IMR-90 (cell line): Measurements from ENCODE around the gene ADGRL1. TPM values are rescaled to one million over a fixed set of nuclear protein-coding genes. Genes with fewer than 3 reads are reported as not detected.

Experiments
- ATAC-seq: fragments of 200-7000 bp; cut with Tn5 transposase; 2 replicates; pipeline ENCODE4 v1.9.1; 2020; ENCODE audit warnings: low read depth, mild to moderate bottlenecking, moderate library complexity
- BruUV-seq: library from RNA; stranded (reverse); fragments of 400-500 nt; replicated peaks from 2 replicates; lab custom pipeline; 2021; lab: Mats Ljungman, UMichigan
- CTCF ChIA-PET: fragments of 300-600 bp; formaldehyde crosslinking; extraction: SDS; loops from one replicate; lab custom pipeline; 2021; ENCODE audit warnings: antibody characterized with exemption; lab: Yijun Ruan, JAX
- POLR2A ChIA-PET: fragments of 300-600 bp; sonication (Branson Sonifier 250); formaldehyde crosslinking; loops from one replicate; lab custom pipeline; 2022; ENCODE audit warnings: antibody characterized with exemption; ENCODE audit not compliant: unreplicated experiment; lab: Charles Lee
- DNase-seq: peaks from one replicate; pipeline ENCODE4 v3.0.0; 2013
- H2AFZ ChIP-seq: replicated peaks from 2 replicates; pipeline ENCODE3; 2013; ENCODE audit warnings: low read length, mild to moderate bottlenecking; ENCODE audit not compliant: poor library complexity
- H2AK5ac ChIP-seq: 2 replicates; pipeline ENCODE4 v1.6.1; 2013; ENCODE audit warnings: low read depth, low read length, inconsistent platforms
- H2AK9ac ChIP-seq: replicated peaks from 2 replicates; pipeline ENCODE3; 2013; ENCODE audit warnings: mild to moderate bottlenecking, low read depth, low read length, moderate library complexity; ENCODE audit not compliant: poor library complexity
- H2BK120ac ChIP-seq: 2 replicates; pipeline ENCODE4 v1.6.1; 2013; ENCODE audit warnings: low read depth, low read length, inconsistent platforms
- H2BK15ac ChIP-seq: 3 replicates; pipeline ENCODE4 v1.6.1; 2013; ENCODE audit warnings: low read depth, low read length, inconsistent platforms
- H2BK20ac ChIP-seq: 2 replicates; pipeline ENCODE4 v1.6.1; 2013; ENCODE audit warnings: low read depth, mild to moderate bottlenecking, inconsistent platforms, low read length, moderate library complexity
- H2BK5ac ChIP-seq: 2 replicates; pipeline ENCODE4 v1.6.1; 2013; ENCODE audit warnings: mild to moderate bottlenecking, low read depth, low read length, inconsistent platforms; ENCODE audit not compliant: poor library complexity, severe bottlenecking
- H3K14ac ChIP-seq: replicated peaks from 2 replicates; pipeline ENCODE4 v1.6.1; 2013; ENCODE audit warnings: low read depth, low read length, inconsistent platforms
- H3K18ac ChIP-seq: 2 replicates; pipeline ENCODE4 v1.6.1; 2013; ENCODE audit warnings: low read depth, low read length, control low read depth
- H3K23ac ChIP-seq: 2 replicates; pipeline ENCODE4 v1.6.1; 2013; ENCODE audit warnings: low read depth, low read length, inconsistent platforms
- H3K27ac ChIP-seq: 2 replicates; pipeline ENCODE4 v1.5.1; 2013; ENCODE audit warnings: mild to moderate bottlenecking, control low read depth, low read length; ENCODE audit not compliant: insufficient read depth
- H3K27me3 ChIP-seq: 2 replicates; pipeline ENCODE4 v1.6.1; 2013; ENCODE audit warnings: low read length; ENCODE audit not compliant: control insufficient read depth, insufficient read depth
- H3K36me3 ChIP-seq: 2 replicates; pipeline ENCODE4 v1.6.1; 2013; ENCODE audit warnings: low read length, mixed read lengths; ENCODE audit not compliant: control insufficient read depth, insufficient read depth
- H3K4ac ChIP-seq: 2 replicates; pipeline ENCODE4 v1.6.1; 2013; ENCODE audit warnings: low read depth, low read length, inconsistent platforms
- H3K4me1 ChIP-seq: 2 replicates; pipeline ENCODE4 v1.6.1; 2013; ENCODE audit warnings: low read length, mixed read lengths; ENCODE audit not compliant: control insufficient read depth, insufficient read depth
- H3K4me2 ChIP-seq: 2 replicates; pipeline ENCODE4 v1.6.1; 2013; ENCODE audit warnings: low read depth, mild to moderate bottlenecking, control low read depth, low read length, moderate library complexity
- H3K4me3 ChIP-seq: 2 replicates; pipeline ENCODE4 v1.5.1; 2013; ENCODE audit warnings: low read depth, mild to moderate bottlenecking, control low read depth, low read length, moderate library complexity; ENCODE audit not compliant: insufficient read depth
- H3K56ac ChIP-seq: 2 replicates; pipeline ENCODE4 v1.6.1; 2013; ENCODE audit warnings: low read length, inconsistent platforms; ENCODE audit not compliant: insufficient read depth; ENCODE audit errors: extremely low read depth
- H3K79me1 ChIP-seq, 2 experiments: 2 replicates each; pipeline ENCODE4 v1.6.1; 2013; ENCODE audit warnings: low read length in 2 of 2, inconsistent platforms in 1 of 2, low read depth in 1 of 2
- H3K9ac ChIP-seq: 2 replicates; pipeline ENCODE4 v1.6.1; 2013; ENCODE audit warnings: low read depth, low read length, control low read depth
- H3K9me1 ChIP-seq: 2 replicates; pipeline ENCODE4 v1.6.1; 2013; ENCODE audit warnings: low read length, inconsistent platforms; ENCODE audit not compliant: insufficient read depth
- H3K9me3 ChIP-seq: 2 replicates; pipeline ENCODE4 v1.6.1; 2013; ENCODE audit warnings: low read length; ENCODE audit not compliant: control insufficient read depth, insufficient read depth
- H4K20me1 ChIP-seq: 2 replicates; pipeline ENCODE4 v1.6.1; 2013; ENCODE audit warnings: low read length, inconsistent platforms; ENCODE audit not compliant: insufficient read depth
- H4K5ac ChIP-seq: 2 replicates; pipeline ENCODE4 v1.6.1; 2013; ENCODE audit warnings: mild to moderate bottlenecking, low read depth, low read length, control low read depth
- H4K8ac ChIP-seq, 2 experiments: 2 replicates each; pipeline ENCODE4 v1.6.1; 2013; ENCODE audit warnings: low read depth in 2 of 2, low read length in 2 of 2, control low read depth in 1 of 2, inconsistent platforms in 1 of 2
- H4K91ac ChIP-seq: 2 replicates; pipeline ENCODE4 v1.6.1; 2013; ENCODE audit warnings: low read depth, low read length, inconsistent platforms; ENCODE audit not compliant: insufficient read depth
- BHLHE40 ChIP-seq: fragments of 150-350 bp; IDR thresholded peaks from 2 replicates; pipeline ENCODE4 v1.6.1; 2016; ENCODE audit warnings: mild to moderate bottlenecking, low read depth, low read length
- FOS ChIP-seq: fragments of 150-350 bp; IDR thresholded peaks from 2 replicates; pipeline ENCODE4 v1.6.1; 2016; ENCODE audit warnings: low read depth, low read length
- MAFK ChIP-seq: IDR thresholded peaks from 2 replicates; pipeline ENCODE4 v1.6.1; 2012; ENCODE audit warnings: low read depth, low read length, improper control_type of control experiment
- MAZ ChIP-seq: IDR thresholded peaks from 2 replicates; pipeline ENCODE4 v1.6.1; 2012; ENCODE audit warnings: low read depth, mild to moderate bottlenecking, low read length, improper control_type of control experiment, moderate library complexity, borderline replicate concordance
- MXI1 ChIP-seq: IDR thresholded peaks from 2 replicates; pipeline ENCODE4 v1.6.1; 2012; ENCODE audit warnings: low read depth, mild to moderate bottlenecking, low read length, moderate library complexity, borderline replicate concordance
- NFE2L2 ChIP-seq: fragments of 150-350 bp; IDR thresholded peaks from 2 replicates; pipeline ENCODE4 v1.6.1; 2016; ENCODE audit warnings: low read depth, mild to moderate bottlenecking, low read length
- POLR2A ChIP-seq: IDR thresholded peaks from 2 replicates; pipeline ENCODE4 v1.6.1; 2012; ENCODE audit warnings: mild to moderate bottlenecking, low read depth, low read length
- RFX5 ChIP-seq: IDR thresholded peaks from 2 replicates; pipeline ENCODE4 v1.8.0; 2012; ENCODE audit warnings: low read depth, mild to moderate bottlenecking, low read length, moderate library complexity
- USF2 ChIP-seq: fragments of 150-350 bp; IDR thresholded peaks from 2 replicates; pipeline ENCODE4 v1.6.1; 2017; ENCODE audit warnings: mild to moderate bottlenecking, antibody characterized with exemption, low read length, low read depth
- WGBS, 2 experiments: methylation state at CpG; one replicate each; pipeline versions ENCODE4 v1.1.5 to v1.1.7; 2013; ENCODE audit warnings: missing lambda C conversion rate in 2 of 2; ENCODE audit not compliant: insufficient read length in 1 of 2; ENCODE audit errors: extremely low coverage in 2 of 2; 5-methylcytosine and 5-hydroxymethylcytosine counted together
- dilution Hi-C: fragments of 300-500 bp; cut with HindIII; formaldehyde crosslinking; loops from one replicate; pipeline ENCODE4 v1.14.3; 2018; ENCODE audit warnings: low sequenced_read_pairs; ENCODE audit not compliant: unreplicated experiment
- in situ Hi-C: fragments of 300-500 bp; cut with MboI; formaldehyde crosslinking; loops from 3 replicates; pipeline ENCODE4 v1.14.3; 2019; ENCODE audit warnings: low sequenced_read_pairs, inconsistent platforms, mixed read lengths
- intact Hi-C: fragments of 100-400 bp; cut with micrococcal nuclease; formaldehyde crosslinking; loops from 2 replicates; pipeline ENCODE4 v1.10.0; 2022
- polyA plus RNA-seq, 3 experiments: library from polyadenylated mRNA; depleted of rRNA; stranded (reverse); fragments of >200 nt; gene quantifications; 2 replicates each; pipeline ENCODE4 v1.2.3, GENCODE V29; 2012; ENCODE audit warnings: low replicate concordance in 1 of 3
- total RNA-seq: library from RNA; depleted of rRNA; stranded (reverse); fragments of >200 nt; gene quantifications from 2 replicates; pipeline ENCODE4 v1.2.3, GENCODE V29; 2012

ADGRL1 gene
- total and polyA plus RNA-seq, 2 of the 4 experiments (the other 2 are of a cell fraction), result 0.72 to 2.2 TPM

- no peak overlapping the region for H3K4ac ChIP-seq
- no peak overlapping the region for H2AK5ac ChIP-seq
- no peak overlapping the region for H3K4me2 ChIP-seq
- BruUV-seq, result no TSS peak
- H3K23ac ChIP-seq, result no peak overlapping the region
- no peak overlapping the region for H2BK20ac ChIP-seq
- CTCF ChIA-PET, result no interaction called here
- no peak overlapping the region for H2BK15ac ChIP-seq
- no peaks in the 10 kb centered on the region for H3K9me1 ChIP-seq
- WGBS, 2 experiments, result 95% methylated on average over 9 of the region's 19 CpGs; no CpG with 5 or more reads in 1 of the 2 experiments
- no peak overlapping the region for H2AK9ac ChIP-seq
- dilution Hi-C loops, result no loop called here
- no peak overlapping the region for H2BK120ac ChIP-seq
- H4K20me1 ChIP-seq, result no peaks in the 10 kb centered on the region
- peaks cover 9% of the 10 kb centered on the region for H3K36me3 ChIP-seq
- in situ Hi-C loops, result no loop called here
- TF ChIP-seq RFX5, result no peak
- no peak for TF ChIP-seq MAZ
- no peak for TF ChIP-seq MAFK
- TF ChIP-seq NFE2L2, result no peak
- TF ChIP-seq FOS, result no peak
- TF ChIP-seq USF2, result no peak
- TF ChIP-seq BHLHE40, result no peak
- no peak for TF ChIP-seq MXI1
- no peak for TF ChIP-seq POLR2A
- H3K79me1 ChIP-seq, result no peaks in the 10 kb centered on the region
- H3K4me3 ChIP-seq, result no peak overlapping the region
- intact Hi-C loops, result no loop called here
- ATAC-seq (no peak), DNase-seq (no peak)
- H4K5ac ChIP-seq, result no peak overlapping the region
- no peak overlapping the region for H4K91ac ChIP-seq
- H4K8ac ChIP-seq, result no peak overlapping the region
- H3K14ac ChIP-seq, result no peak overlapping the region
- no peak overlapping the region for H2BK5ac ChIP-seq
- H3K4me1 ChIP-seq, result no peaks in the 10 kb centered on the region
- no peak overlapping the region for H3K9ac ChIP-seq
- H3K56ac ChIP-seq, result no peak overlapping the region
- POLR2A ChIA-PET, result no interaction called here
- H3K18ac ChIP-seq, result no peak overlapping the region
- H2AFZ ChIP-seq, result no peak overlapping the region
- H3K27ac ChIP-seq, result no peak overlapping the region
- peaks cover 3% of the 10 kb centered on the region; the same call in 1 of the 2 replicates for H3K27me3 ChIP-seq
- H3K9me3 ChIP-seq, result no peaks in the 10 kb centered on the region
Measured at GRCh38 chr19:14161305-14161704, 44.7 kb downstream of the ADGRL1 start.
